KMS-11 (cell line): ENCODE data around the gene VCP.

Experiments
- H2AFZ ChIP-seq: fragments of 200-600 bp; sonication (generic); 2 replicates; pipeline ENCODE4 v1.6.1; 2016; ENCODE audit warnings: antibody characterized with exemption, mixed run types, low read depth
- H3K27ac ChIP-seq: fragments of 200-600 bp; sonication (generic); 2 replicates; pipeline ENCODE4 v1.6.1; 2016; ENCODE audit warnings: mild to moderate bottlenecking, mixed run types
- H3K27me3 ChIP-seq: fragments of 200-600 bp; sonication (generic); 2 replicates; pipeline ENCODE4 v1.6.1; 2017; ENCODE audit warnings: mild to moderate bottlenecking, low read depth, mixed run types, moderate library complexity; ENCODE audit not compliant: insufficient read depth
- H3K36me3 ChIP-seq: fragments of 200-600 bp; sonication (generic); 2 replicates; pipeline ENCODE4 v1.6.1; 2017; ENCODE audit warnings: mild to moderate bottlenecking, mixed run types; ENCODE audit not compliant: insufficient read depth
- H3K4me1 ChIP-seq: fragments of 200-600 bp; sonication (generic); 2 replicates; pipeline ENCODE4 v1.6.1; 2016; ENCODE audit warnings: mild to moderate bottlenecking, low read depth, mixed run types; ENCODE audit not compliant: poor library complexity, severe bottlenecking
- H3K4me2 ChIP-seq: fragments of 200-600 bp; sonication (generic); 2 replicates; pipeline ENCODE4 v1.7.0; 2016; ENCODE audit warnings: mild to moderate bottlenecking, mixed run types
- H3K4me3 ChIP-seq: fragments of 200-600 bp; sonication (generic); IDR thresholded peaks from 2 replicates; pipeline ENCODE4 v1.6.1; 2017; ENCODE audit warnings: low read depth, low read length, mixed read lengths; ENCODE audit not compliant: insufficient read depth
- H3K79me2 ChIP-seq: fragments of 200-600 bp; sonication (generic); 2 replicates; pipeline ENCODE4 v1.6.1; 2016; ENCODE audit warnings: low read depth, mixed run types; ENCODE audit not compliant: insufficient read depth
- H3K9ac ChIP-seq: fragments of 200-600 bp; sonication (generic); 2 replicates; pipeline ENCODE4 v1.6.1; 2016; ENCODE audit warnings: mild to moderate bottlenecking, mixed run types
- H4K20me1 ChIP-seq: fragments of 200-600 bp; sonication (generic); 2 replicates; pipeline ENCODE4 v1.6.1; 2016; ENCODE audit warnings: mild to moderate bottlenecking, mixed run types; ENCODE audit not compliant: insufficient read depth
- TF ChIP-seq, protein P1 (sequence below): fragments of 200-600 bp; sonication (generic); conservative IDR thresholded peaks from 2 replicates; pipeline ENCODE4 v1.6.1; 2017; ENCODE audit warnings: low read depth, mild to moderate bottlenecking, antibody characterized with exemption, low read length, moderate library complexity, mixed read lengths

The VCP gene

GRCh38 chr9:35060548-35061207 is 11.7 kb downstream of the VCP start:
- H3K4me1 ChIP-seq = no peaks in the 10 kb centered on the region
- H2AFZ ChIP-seq = no peak overlapping the region
- peaks cover 14% of the 10 kb centered on the region; the same call in 1 of the 2 replicates for H3K79me2 ChIP-seq
- H3K36me3 ChIP-seq = peaks cover 48% of the 10 kb centered on the region
- no peak overlapping the region for H3K4me3 ChIP-seq
- H4K20me1 ChIP-seq = no peaks in the 10 kb centered on the region
- H3K27ac ChIP-seq = no peak overlapping the region
- TF ChIP-seq, protein P1, sequence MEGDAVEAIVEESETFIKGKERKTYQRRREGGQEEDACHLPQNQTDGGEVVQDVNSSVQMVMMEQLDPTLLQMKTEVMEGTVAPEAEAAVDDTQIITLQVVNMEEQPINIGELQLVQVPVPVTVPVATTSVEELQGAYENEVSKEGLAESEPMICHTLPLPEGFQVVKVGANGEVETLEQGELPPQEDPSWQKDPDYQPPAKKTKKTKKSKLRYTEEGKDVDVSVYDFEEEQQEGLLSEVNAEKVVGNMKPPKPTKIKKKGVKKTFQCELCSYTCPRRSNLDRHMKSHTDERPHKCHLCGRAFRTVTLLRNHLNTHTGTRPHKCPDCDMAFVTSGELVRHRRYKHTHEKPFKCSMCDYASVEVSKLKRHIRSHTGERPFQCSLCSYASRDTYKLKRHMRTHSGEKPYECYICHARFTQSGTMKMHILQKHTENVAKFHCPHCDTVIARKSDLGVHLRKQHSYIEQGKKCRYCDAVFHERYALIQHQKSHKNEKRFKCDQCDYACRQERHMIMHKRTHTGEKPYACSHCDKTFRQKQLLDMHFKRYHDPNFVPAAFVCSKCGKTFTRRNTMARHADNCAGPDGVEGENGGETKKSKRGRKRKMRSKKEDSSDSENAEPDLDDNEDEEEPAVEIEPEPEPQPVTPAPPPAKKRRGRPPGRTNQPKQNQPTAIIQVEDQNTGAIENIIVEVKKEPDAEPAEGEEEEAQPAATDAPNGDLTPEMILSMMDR = no peak
- H3K9ac ChIP-seq = no peak overlapping the region
- H3K27me3 ChIP-seq = no peaks in the 10 kb centered on the region
- no peak overlapping the region for H3K4me2 ChIP-seq

GRCh38 chr9:35059438-35059837 is 13.0 kb downstream of the VCP start:
- Histone ChIP-seq H3K27me3 (no peaks in the 10 kb centered on the region), H3K4me1 (no peaks in the 10 kb centered on the region), H4K20me1 (no peaks in the 10 kb centered on the region), H3K9ac (no peak overlapping the region), H3K36me3 (peaks cover 51% of the 10 kb centered on the region), H3K79me2 (peaks cover 8% of the 10 kb centered on the region; the same call in 1 of the 2 replicates), H3K4me3 (no peak overlapping the region), H3K4me2 (no peak overlapping the region), H3K27ac (no peak overlapping the region), H2AFZ (no peak overlapping the region)
- TF ChIP-seq, protein P1 = no peak

DNA sequence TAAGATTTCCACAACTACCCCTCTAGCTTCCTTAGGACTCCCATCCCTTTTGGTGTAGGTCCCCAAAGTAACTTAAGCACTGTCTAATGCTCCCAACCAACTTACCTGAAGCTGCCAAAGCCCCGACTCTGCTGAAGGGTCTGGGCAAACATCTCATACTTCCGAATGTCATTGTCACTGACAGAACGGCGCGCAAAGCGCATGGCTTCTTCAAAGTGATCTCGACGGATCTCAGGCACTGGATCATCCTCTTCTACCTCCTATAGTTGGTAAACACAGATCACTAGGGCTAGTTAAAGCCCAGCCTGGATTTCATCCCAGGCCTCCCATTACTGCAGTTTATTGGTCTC is 15.2 kb downstream of the VCP start:
- Histone ChIP-seq H2AFZ (no peak overlapping the region), H3K9ac (no peak overlapping the region), H3K36me3 (peaks cover 37% of the 10 kb centered on the region), H4K20me1 (no peaks in the 10 kb centered on the region), H3K4me2 (no peak overlapping the region), H3K4me3 (no peak overlapping the region), H3K79me2 (0 out of 2 replicates have a peak, but pooled peaks cover under 1% of the 10 kb centered on the region), H3K27ac (no peak overlapping the region), H3K27me3 (no peaks in the 10 kb centered on the region), H3K4me1 (no peaks in the 10 kb centered on the region)
- TF ChIP-seq, protein P1 = no peak

GRCh38 chr9:35056571-35057270 is 15.7 kb downstream of the VCP start:
- no peak overlapping the region for H3K4me2 ChIP-seq
- H2AFZ ChIP-seq = no peak overlapping the region
- no peaks in the 10 kb centered on the region for H3K79me2 ChIP-seq
- TF ChIP-seq, protein P1 = no peak
- no peaks in the 10 kb centered on the region for H3K27me3 ChIP-seq
- H3K27ac ChIP-seq = no peak overlapping the region
- no peak overlapping the region for H3K4me3 ChIP-seq
- H3K4me1 ChIP-seq = no peaks in the 10 kb centered on the region
- H3K36me3 ChIP-seq = peaks cover 37% of the 10 kb centered on the region
- H3K9ac ChIP-seq = no peak overlapping the region
- H4K20me1 ChIP-seq = no peaks in the 10 kb centered on the region
